ENCODE results near the gene SLX4.
A peak's percentile ranks its signal among the peaks of the same experiment; 100 is the strongest.
"Not testable (repeated sequence)": the region's sequence is repeated elsewhere in the genome, so short reads cannot be mapped to it uniquely, and the experiment has no call there.

Gene SLX4

DNA sequence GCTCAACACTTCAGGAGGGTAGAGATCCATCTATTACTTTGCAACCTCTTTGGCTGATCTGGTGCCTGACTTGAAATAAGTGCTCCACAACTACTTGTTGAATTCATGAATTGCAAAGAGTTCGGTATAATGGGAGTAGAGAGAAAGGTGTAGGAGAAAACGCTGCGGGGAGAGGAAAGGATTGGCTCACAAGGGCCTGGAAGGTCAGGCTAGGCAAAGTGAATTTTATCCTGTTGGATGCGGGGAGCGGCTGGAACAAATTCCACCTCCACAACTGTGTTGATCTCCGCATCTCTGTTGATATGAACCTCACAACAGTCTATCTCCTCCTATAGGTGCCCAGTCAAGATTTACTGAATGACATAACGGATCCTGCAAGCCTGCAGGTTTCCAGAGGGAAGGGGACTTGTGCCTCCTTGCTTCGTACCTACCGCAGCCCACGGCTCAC lies 684 bp downstream of the SLX4 start:
- H3K27ac ChIP-seq: peak overlapping the region; percentile 87
- no peak for TF ChIP-seq ZFX (IDR thresholded peaks at IDR 0.05)
- TF ChIP-seq, protein P1, sequence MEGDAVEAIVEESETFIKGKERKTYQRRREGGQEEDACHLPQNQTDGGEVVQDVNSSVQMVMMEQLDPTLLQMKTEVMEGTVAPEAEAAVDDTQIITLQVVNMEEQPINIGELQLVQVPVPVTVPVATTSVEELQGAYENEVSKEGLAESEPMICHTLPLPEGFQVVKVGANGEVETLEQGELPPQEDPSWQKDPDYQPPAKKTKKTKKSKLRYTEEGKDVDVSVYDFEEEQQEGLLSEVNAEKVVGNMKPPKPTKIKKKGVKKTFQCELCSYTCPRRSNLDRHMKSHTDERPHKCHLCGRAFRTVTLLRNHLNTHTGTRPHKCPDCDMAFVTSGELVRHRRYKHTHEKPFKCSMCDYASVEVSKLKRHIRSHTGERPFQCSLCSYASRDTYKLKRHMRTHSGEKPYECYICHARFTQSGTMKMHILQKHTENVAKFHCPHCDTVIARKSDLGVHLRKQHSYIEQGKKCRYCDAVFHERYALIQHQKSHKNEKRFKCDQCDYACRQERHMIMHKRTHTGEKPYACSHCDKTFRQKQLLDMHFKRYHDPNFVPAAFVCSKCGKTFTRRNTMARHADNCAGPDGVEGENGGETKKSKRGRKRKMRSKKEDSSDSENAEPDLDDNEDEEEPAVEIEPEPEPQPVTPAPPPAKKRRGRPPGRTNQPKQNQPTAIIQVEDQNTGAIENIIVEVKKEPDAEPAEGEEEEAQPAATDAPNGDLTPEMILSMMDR (conservative IDR thresholded peaks at IDR 0.05): no peak

DNA sequence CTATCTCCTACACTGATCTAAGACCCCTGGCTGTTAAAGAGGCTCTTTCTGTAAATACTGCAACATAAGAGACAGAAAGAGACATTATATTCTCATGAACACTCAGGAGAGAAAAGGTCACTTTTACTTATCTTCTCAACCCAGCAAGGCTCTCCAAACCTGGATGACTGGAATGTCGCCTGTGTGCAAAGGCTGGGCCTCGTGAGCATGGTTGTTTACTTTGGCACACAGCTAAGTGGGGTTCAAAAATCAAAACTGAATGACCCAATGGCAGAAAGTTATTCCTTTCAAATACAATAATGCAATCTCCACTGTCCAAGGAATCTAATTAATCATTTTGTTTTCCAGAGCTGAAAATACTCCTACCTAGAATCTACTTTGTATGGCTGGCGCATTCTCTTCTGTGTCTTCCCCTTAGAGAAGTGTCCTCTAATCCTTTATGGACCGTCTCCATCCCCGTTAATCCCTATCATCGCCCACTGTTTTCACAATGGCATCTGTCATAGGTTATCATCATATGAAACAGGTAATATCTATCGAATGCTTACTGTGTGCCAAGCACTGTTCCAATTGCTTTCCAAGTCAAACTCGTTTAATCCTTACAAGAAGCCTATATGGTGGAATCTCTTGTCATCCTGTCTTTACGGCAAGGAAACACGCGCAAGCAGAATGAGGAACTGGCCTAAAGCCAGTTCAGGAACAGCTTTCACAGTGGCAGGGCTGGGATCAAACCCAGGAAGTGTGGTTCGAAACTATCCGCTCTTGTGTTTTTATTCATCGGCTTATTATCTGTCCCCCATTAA lies 1.3 kb downstream of the SLX4 start:
- no peak for TF ChIP-seq ZFX (IDR thresholded peaks at IDR 0.05)
- peak overlapping the region; percentile 87; the same call in 1 of the 2 replicates for H3K27ac ChIP-seq

DNA sequence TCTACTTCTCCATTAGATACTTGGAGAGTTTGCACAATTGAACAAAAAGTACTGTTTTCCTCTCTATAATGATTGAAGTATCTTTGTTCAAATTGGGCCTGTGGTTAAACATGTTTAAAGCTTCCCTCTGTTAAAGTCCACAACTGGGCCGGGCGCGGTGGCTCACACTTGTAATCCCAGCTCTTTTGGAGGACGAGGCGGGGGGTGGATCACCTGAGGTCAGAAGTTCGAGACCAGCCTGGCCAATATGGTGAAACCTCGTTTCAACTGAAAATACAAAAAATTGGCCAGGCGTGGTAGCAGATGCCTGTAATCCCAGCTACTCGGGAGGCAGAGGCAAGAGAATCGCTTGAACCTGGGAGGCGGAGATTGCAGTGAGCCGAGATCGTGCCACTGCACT lies 2.4 kb downstream of the SLX4 start:
- not testable (repeated sequence) for H3K27ac ChIP-seq

DNA sequence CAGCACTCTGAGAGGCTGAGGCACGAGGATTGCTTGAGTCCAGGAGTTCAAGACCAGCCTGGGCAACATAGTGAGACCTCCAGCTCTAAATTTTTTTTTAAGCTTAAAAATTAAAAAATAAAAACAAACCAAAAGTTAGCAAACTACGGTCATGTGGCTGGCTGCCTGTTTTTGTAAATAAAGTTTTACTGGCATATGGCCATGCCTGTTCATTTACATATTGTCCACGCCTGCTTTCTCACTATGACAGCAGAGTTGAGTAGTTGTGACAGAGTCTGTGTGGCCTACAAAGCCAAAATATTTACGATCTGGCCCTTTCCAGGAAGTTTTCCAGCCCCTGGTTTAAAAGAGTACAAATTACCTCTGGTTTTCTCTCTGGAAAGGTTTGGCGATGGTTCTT lies 3.3 kb downstream of the SLX4 start:
- no peak overlapping the region for H3K27ac ChIP-seq
- TF ChIP-seq ZFX (IDR thresholded peaks at IDR 0.05): no peak
- TF ChIP-seq, protein P1 (conservative IDR thresholded peaks at IDR 0.05): no peak

DNA sequence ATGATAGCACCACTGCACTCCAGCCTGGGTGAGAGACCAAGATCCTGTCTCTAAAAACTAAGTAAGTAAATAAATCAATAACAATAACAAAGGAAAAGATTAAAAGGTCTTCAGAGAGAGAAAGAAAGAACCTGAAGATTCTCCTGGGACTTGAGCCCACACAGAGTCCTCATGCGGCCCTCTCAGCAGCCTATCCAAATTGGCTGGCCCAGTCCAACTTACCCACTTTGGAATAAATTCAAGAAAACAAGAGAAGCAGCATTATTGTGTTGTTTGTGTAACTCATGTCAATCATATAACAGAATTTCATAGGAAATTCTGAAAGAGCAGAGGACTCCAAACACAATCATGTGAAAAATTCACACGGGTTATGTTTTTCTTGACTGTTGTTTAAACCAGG lies 3.8 kb downstream of the SLX4 start:
- H3K27ac ChIP-seq: no peak overlapping the region
- TF ChIP-seq, protein P1 (conservative IDR thresholded peaks at IDR 0.05): no peak
- no peak for TF ChIP-seq ZFX (IDR thresholded peaks at IDR 0.05)

DNA sequence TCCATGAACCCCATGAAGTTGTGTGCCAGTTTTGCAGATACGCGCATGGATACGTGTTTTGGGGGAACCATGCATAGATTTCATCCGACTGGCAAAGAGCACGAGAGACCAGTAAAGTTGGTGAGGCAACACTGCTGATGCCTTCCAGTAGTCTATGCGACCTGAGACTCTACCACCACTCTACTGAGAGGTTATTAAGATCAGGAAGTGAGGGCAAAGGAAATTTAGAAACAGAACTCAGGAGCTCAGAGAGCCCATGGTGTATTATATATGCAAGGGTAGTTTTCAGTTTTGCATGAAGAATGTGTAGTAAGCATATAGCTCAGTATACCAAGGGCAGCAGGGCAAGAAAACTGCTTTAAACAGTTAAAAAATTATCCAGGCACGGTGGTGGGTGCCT lies 4.2 kb downstream of the SLX4 start:
- no peak for TF ChIP-seq ZFX (IDR thresholded peaks at IDR 0.05)
- TF ChIP-seq, protein P1 (conservative IDR thresholded peaks at IDR 0.05): no peak
- H3K27ac ChIP-seq: no peak overlapping the region

DNA sequence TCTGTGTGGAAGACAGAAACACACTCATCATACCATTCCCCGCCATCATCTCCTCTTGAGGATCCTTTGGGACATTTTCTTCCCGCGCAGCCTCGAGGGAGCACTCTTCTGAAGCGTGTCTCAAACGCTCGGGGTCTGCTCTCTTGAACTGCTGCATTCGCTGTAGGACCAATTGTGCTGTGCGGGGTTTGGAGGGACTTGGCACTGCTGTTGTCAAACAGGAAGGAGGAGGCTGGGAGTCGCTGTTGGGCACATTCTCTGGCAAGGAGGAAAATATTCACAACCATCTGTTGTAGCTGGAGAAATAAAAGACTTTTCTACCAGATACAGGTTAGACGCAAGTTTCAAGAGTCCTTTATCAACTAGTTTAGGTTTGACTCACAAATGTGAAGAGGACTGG lies 5.0 kb downstream of the SLX4 start:
- no peak overlapping the region for H3K27ac ChIP-seq
- TF ChIP-seq, protein P1 (conservative IDR thresholded peaks at IDR 0.05): no peak
- no peak for TF ChIP-seq ZFX (IDR thresholded peaks at IDR 0.05)

DNA sequence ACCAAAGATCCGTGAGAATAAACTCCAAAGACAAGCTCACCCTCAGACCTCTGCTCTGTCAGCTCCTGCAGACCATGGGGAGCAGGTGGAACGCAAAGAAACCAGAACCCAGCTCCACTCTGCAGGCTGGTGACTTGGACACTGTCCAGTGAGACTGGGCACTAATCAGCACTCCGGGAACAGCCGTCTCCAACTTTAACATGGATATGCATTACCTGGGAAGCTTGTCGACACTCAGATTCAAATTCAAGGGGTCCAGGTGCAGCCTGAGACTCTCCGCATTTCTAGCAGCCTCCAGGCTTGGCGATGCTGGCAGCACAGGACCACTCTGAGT lies 9.1 kb downstream of the SLX4 start:
- no peak for TF ChIP-seq ZFX (IDR thresholded peaks at IDR 0.05)
- TF ChIP-seq, protein P1 (conservative IDR thresholded peaks at IDR 0.05): no peak
- H3K27ac ChIP-seq: no peak overlapping the region

All from C4-2B (cell line).